Posterior vena cava (tissue), 2 donors: ENCODE measurements around the gene ZNF675. TPM values are rescaled to one million over a fixed set of nuclear protein-coding genes. Genes with fewer than 3 reads are reported as not detected.
"Not testable (repeated sequence)": the region's sequence is repeated elsewhere in the genome, so short reads cannot be mapped to it uniquely, and the experiment has no call there.

Source experiments
- DNase-seq: peaks from one replicate; pipeline ENCODE4 v3.0.0-alpha.2; 2020; ENCODE audit warnings: low spot score
- intact Hi-C, 2 donors: fragments of 100-400 bp; cut with DNase I; formaldehyde crosslinking; loops; one replicate each; pipeline versions ENCODE4 v1.14.1 to v1.14.2; 2022 to 2023
- long read RNA-seq, 2 donors: library from polyadenylated mRNA; unstranded; transcript quantifications; one replicate each; pipeline ENCODE4 v2.0.0, GENCODE V29; 2020 to 2021
- total RNA-seq, 2 donors: library from RNA; stranded (reverse); fragmentation: NEBNext Ultra II Directional; extraction: Animal tissue kit (Norgen Biotek cat#: 25700); gene quantifications; one replicate each; pipeline ENCODE4 v1.2.1, GENCODE V29; 2021
- donor health status: DM: yes; HTN: yes; CAD: no.
- donor health status: DM: yes; HTN: yes; CAD: no.

ZNF675 gene
- 1 to 10 TPM; 6.4 to 6.6 TPM for total RNA-seq
- long read RNA-seq, donor 1, partial matches to known transcripts, result 0 of 3 reads
- long read RNA-seq, donor 1, other reads (novel, unspliced or antisense), result 2 of 3 reads
- long read RNA-seq, donor 2, transcript ZNF675-201 (4 exons, 2,301 nt), result major isoform, 5 of 5 reads
- long read RNA-seq, donor 2, partial matches to known transcripts, result 0 of 5 reads
- long read RNA-seq, donor 2, other reads (novel, unspliced or antisense), result 0 of 5 reads

GRCh38 chr19:23686621-23687423 is at the start of gene ZNF675:
TSS of gene ZNF675 (minus strand) at chr19:23687212. CDS start at chr19:23687033, 179 bp downstream.
- intact Hi-C loops, result no loop called here
- DNase-seq, result peak; percentile 97

GRCh38 chr19:23730729-23731465 is 43.9 kb upstream of the ZNF675 start:
- DNase-seq, intact Hi-C loops: not testable (repeated sequence)

- intact Hi-C loops, DNase-seq: not testable (repeated sequence)
These were observed 37.1 kb upstream of the ZNF675 start for GRCh38 chr19:23724161-23724560.

- intact Hi-C loops, result no loop called here
These were observed 31.8 kb upstream of the ZNF675 start for GRCh38 chr19:23718802-23719201.

GRCh38 chr19:23716792-23717191 is 29.8 kb upstream of the ZNF675 start:
- intact Hi-C loops, result no loop called here
- no peak for DNase-seq

More at GRCh38 chr19:23718802-23719201, 31.8 kb upstream of the ZNF675 start:
- no peak for DNase-seq

- no peak for DNase-seq
- intact Hi-C loops, result no loop called here
These were observed 22.3 kb upstream of the ZNF675 start for GRCh38 chr19:23709347-23709746.

- intact Hi-C loops, result no loop called here
- no peak for DNase-seq
These were observed 19.6 kb upstream of the ZNF675 start for GRCh38 chr19:23706657-23707056.

GRCh38 chr19:23699521-23699860 is 12.5 kb upstream of the ZNF675 start:
- intact Hi-C loops, result no loop called here
- no peak for DNase-seq

GRCh38 chr19:23698711-23699520 is 11.9 kb upstream of the ZNF675 start:
- intact Hi-C loops, result no loop called here
- DNase-seq, result no peak

GRCh38 chr19:23692937-23693336 is 5.9 kb upstream of the ZNF675 start:
- DNase-seq, intact Hi-C loops: not testable (repeated sequence)

- no peak for DNase-seq
- intact Hi-C loops, result no loop called here
These were observed 13.9 kb downstream of the ZNF675 start for GRCh38 chr19:23673132-23673531.

- DNase-seq, intact Hi-C loops: not testable (repeated sequence)
These were observed 18.4 kb downstream of the ZNF675 start for GRCh38 chr19:23668606-23669005.

GRCh38 chr19:23665651-23666410 is 21.2 kb downstream of the ZNF675 start:
- intact Hi-C loops, result no loop called here

GRCh38 chr19:23649817-23650216 is 37.2 kb downstream of the ZNF675 start:
- DNase-seq, intact Hi-C loops: not testable (repeated sequence)

More at GRCh38 chr19:23665651-23666410, 21.2 kb downstream of the ZNF675 start:
- DNase-seq, result no peak

Other genes starting within 250 kb of the ZNF675 start
- gene ZNF681, start 71.7 kb upstream of the ZNF675 start, total RNA-seq, result 1 to 10 TPM; 1.5 to 1.6 TPM
- 1 to 10 TPM in 1 of 2 donors, under 1 TPM in 1; 0.81 to 2.8 TPM for gene ZNF726, start 227.7 kb upstream of the ZNF675 start, total RNA-seq